ENCODE data around the gene RFTN1. TPM values are rescaled to one million over a fixed set of nuclear protein-coding genes. Genes with fewer than 3 reads are reported as not detected.

The RFTN1 gene
- total and polyA plus RNA-seq, 9 of the 15 experiments (the other 6 are each of a cell fraction or from before 2014, with no cell fraction given), result 0.08 to 0.51 (median 0.11) TPM; not detected in 6

DNA sequence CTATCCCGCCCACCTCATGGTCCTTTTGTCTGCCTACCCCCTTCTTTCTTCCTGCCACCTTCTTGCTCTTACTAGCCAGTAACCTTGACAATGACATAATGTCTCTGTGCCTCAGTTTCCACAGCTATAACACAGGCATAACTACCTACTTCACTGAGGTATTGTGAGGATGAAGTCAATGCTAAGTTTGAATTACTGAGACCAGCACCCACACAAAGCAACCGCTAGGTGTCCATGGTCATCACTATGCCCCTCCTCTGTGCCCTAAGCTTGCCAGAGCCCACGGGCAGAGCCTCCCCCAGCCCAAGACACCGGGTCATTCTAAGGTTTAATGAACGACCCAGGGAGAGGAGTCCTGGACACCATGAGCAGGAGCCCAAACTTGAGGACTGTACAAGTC, 146.9 kb downstream of the RFTN1 start (continued):
- TF ChIP-seq ZNF184 (CRISPR knock-in tag; IDR thresholded peaks at IDR 0.05) (no peak), SAFB (IDR thresholded peaks at IDR 0.05; ENCODE audit: borderline replicate concordance, low read depth, low read length) (no peak), CBX8 (IDR thresholded peaks at IDR 0.05; ENCODE audit: borderline replicate concordance, extremely low read depth, low read depth, low read length, poor library complexity, severe bottlenecking) (no peak), ZNF695 (CRISPR knock-in tag; IDR thresholded peaks at IDR 0.05) (no peak), PHF8 (IDR thresholded peaks at IDR 0.05; ENCODE audit: borderline replicate concordance, low read length) (no peak), GTF2E2 (tag; IDR thresholded peaks at IDR 0.05) (no peak), ZNF133 (CRISPR knock-in tag; IDR thresholded peaks at IDR 0.05) (no peak), ARID3B (CRISPR knock-in tag; IDR thresholded peaks at IDR 0.05; ENCODE audit: borderline replicate concordance) (no peak), TRIM24 (IDR thresholded peaks at IDR 0.05) (no peak)

GRCh38 chr3:16365491-16366128, 147.9 kb downstream of the RFTN1 start:
- Histone ChIP-seq H3K4me2 (ENCODE audit: insufficient read depth, low read length) (no peak overlapping the region), H3K4me3 (no peak overlapping the region), H3K4me1 (replicated peaks in 1 of 2; ENCODE audit: control insufficient read depth in 2 of 2, insufficient read depth in 2 of 2, low read length in 2 of 2) (0 out of 5 replicates have a peak, but pooled peaks cover 0 to under 1% of the 10 kb centered on the region in 2 experiments), H3K27me3 (ENCODE audit: control insufficient read depth in 2 of 2, insufficient read depth in 2 of 2, low read length in 2 of 2) (no peaks in the 10 kb centered on the region), H3K9me3 (replicated peaks; ENCODE audit: control insufficient read depth, insufficient read depth, low read depth, low read length) (no peaks in the 10 kb centered on the region), H3K27ac (ENCODE audit: extremely low read depth, low read depth, low read length) (no peak overlapping the region), H2AFZ (ENCODE audit: low read depth, low read length) (no peak overlapping the region), H3K9me1 (ENCODE audit: control insufficient read depth, insufficient read depth, low read length) (no peaks in the 10 kb centered on the region), H3K79me2 (ENCODE audit: control insufficient read depth, insufficient read depth, low read length) (no peaks in the 10 kb centered on the region), H3K9ac (ENCODE audit: insufficient read depth in 1 of 2, low read depth in 2 of 2, low read length in 2 of 2) (no peak overlapping the region), H3K36me3 (ENCODE audit: control insufficient read depth, insufficient read depth, low read length) (no peaks in the 10 kb centered on the region), H4K20me1 (replicated peaks; ENCODE audit: control insufficient read depth, insufficient read depth, low read length) (no peaks in the 10 kb centered on the region)
- FAIRE-seq, result no peak
- BruUV-seq (replicated peaks), result no TSS peak
- CTCF ChIA-PET (ENCODE audit: low intra/inter-chr PET ratio), result no interaction called here
- WGBS (ENCODE audit: insufficient coverage, low coverage, missing lambda C conversion rate), result 28% methylated on average over 6 of the region's 6 CpGs
- no peak for ATAC-seq
- DNase-seq (ENCODE audit: extremely low read depth in 1 of 4, low spot score in 3 of 4), result no peak
- in situ Hi-C loops (cut with MboI) (no loop called here), intact Hi-C loops (cut with micrococcal nuclease) (no loop called here)
- POLR2A ChIA-PET, result no interaction called here
- no peak for TF ChIP-seq CREBBP (IDR thresholded peaks at IDR 0.05; ENCODE audit: low read depth, low read length)
- no peak for TF ChIP-seq TGIF2 (CRISPR knock-in tag; IDR thresholded peaks at IDR 0.05)
- no peak for TF ChIP-seq CEBPG (CRISPR knock-in tag; IDR thresholded peaks at IDR 0.05)
- TF ChIP-seq CEBPG (tag; conservative IDR thresholded peaks at IDR 0.05 in 1 of 2, IDR thresholded peaks at IDR 0.05 in 1 of 2), result no peak
- peak; percentile 91 for TF ChIP-seq TFE3 (CRISPR knock-in tag; IDR thresholded peaks at IDR 0.05)
- TF ChIP-seq ELF2 (CRISPR knock-in tag; IDR thresholded peaks at IDR 0.05), result no peak
- no peak for TF ChIP-seq ZNF232 (CRISPR knock-in tag; IDR thresholded peaks at IDR 0.05)
- TF ChIP-seq ASH1L (IDR thresholded peaks at IDR 0.05; ENCODE audit: borderline replicate concordance, low read depth, partially characterized antibody), result no peak
- no peak for TF ChIP-seq THAP7 (CRISPR knock-in tag; IDR thresholded peaks at IDR 0.05)
